Left forelimb (tissue), 1 donor: ENCODE measurements around the gene GPRIN2.

Experiments used
- DNase-seq: peaks from one replicate; pipeline ENCODE4 v3.0.0-alpha.2; 2018; ENCODE audit warnings: low spot score

The GPRIN2 gene

GRCh38 chr10:46549171-46550075, 7.0 kb downstream of the GPRIN2 start:
- peak; percentile 70 for DNase-seq

- DNase-seq = peak; percentile 65
Measured at GRCh38 chr10:46548498-46549090, 7.9 kb downstream of the GPRIN2 start.

GRCh38 chr10:46547541-46548497, 8.6 kb downstream of the GPRIN2 start:
- peak; percentile 69 for DNase-seq

GRCh38 chr10:46546591-46547540, 9.6 kb downstream of the GPRIN2 start:
- peak; percentile 67 for DNase-seq

- DNase-seq = peak; percentile 66
Measured at GRCh38 chr10:46545861-46546590, 10.4 kb downstream of the GPRIN2 start.

GRCh38 chr10:46544989-46545791, 11.3 kb downstream of the GPRIN2 start:
- peak; percentile 65 for DNase-seq

- DNase-seq = no peak
Measured at GRCh38 chr10:46543466-46544377, 12.7 kb downstream of the GPRIN2 start.

GRCh38 chr10:46542567-46543465, 13.6 kb downstream of the GPRIN2 start:
- DNase-seq = no peak

GRCh38 chr10:46541735-46542566, 14.5 kb downstream of the GPRIN2 start:
- DNase-seq = no peak

- DNase-seq = peak; percentile 77
Measured at GRCh38 chr10:46541017-46541661, 15.3 kb downstream of the GPRIN2 start.

- DNase-seq = no peak
Measured at GRCh38 chr10:46540412-46541016, 15.9 kb downstream of the GPRIN2 start.

GRCh38 chr10:46539596-46540411, 16.7 kb downstream of the GPRIN2 start:
- no peak for DNase-seq

- no peak for DNase-seq
Measured at GRCh38 chr10:46538717-46539426, 17.6 kb downstream of the GPRIN2 start.

- no peak for DNase-seq
Measured at GRCh38 chr10:46538155-46538554, 18.3 kb downstream of the GPRIN2 start.
